ENCODE data around the gene MT1G.
A peak's percentile ranks its signal among the peaks of the same experiment; 100 is the strongest.
"Not testable (repeated sequence)": the region's sequence is repeated elsewhere in the genome, so short reads cannot be mapped to it uniquely, and the experiment has no call there.

Gene MT1G

GRCh38 chr16:56684256-56684925, 16.5 kb upstream of the MT1G start:
- no peak for DNase-seq

GRCh38 chr16:56683424-56684172, 15.7 kb upstream of the MT1G start:
- no peak for DNase-seq

- no peak for DNase-seq
These were observed 15.0 kb upstream of the MT1G start for GRCh38 chr16:56682703-56683397.

- DNase-seq, result peak; percentile 79
These were observed 14.3 kb upstream of the MT1G start, which contains the start of gene MT1X for GRCh38 chr16:56681939-56682702. Gene MT1X, plus strand, starts transcription at chr16:56682470. Its CDS starts 71 bp downstream, at chr16:56682541.

GRCh38 chr16:56679818-56680217, 12.0 kb upstream of the MT1G start:
- DNase-seq, result no peak

GRCh38 chr16:56679078-56679730, 11.3 kb upstream of the MT1G start:
- no peak for DNase-seq

GRCh38 chr16:56677474-56677873, 9.6 kb upstream of the MT1G start:
- no peak for DNase-seq

- DNase-seq, result no peak
These were observed 7.9 kb upstream of the MT1G start for GRCh38 chr16:56675685-56676210.

GRCh38 chr16:56674570-56674969, 6.7 kb upstream of the MT1G start:
- DNase-seq, result not testable (repeated sequence)

- DNase-seq, result no peak
These were observed 6.1 kb upstream of the MT1G start for GRCh38 chr16:56673921-56674320.

GRCh38 chr16:56672761-56673536, 5.1 kb upstream of the MT1G start:
- no peak for DNase-seq

- not testable (repeated sequence) for DNase-seq
These were observed 4.3 kb upstream of the MT1G start for GRCh38 chr16:56672171-56672570.

GRCh38 chr16:56671691-56672090, 3.8 kb upstream of the MT1G start:
- not testable (repeated sequence) for DNase-seq

GRCh38 chr16:56670620-56670934, 2.7 kb upstream of the MT1G start:
- DNase-seq, result no peak

- no peak for DNase-seq
These were observed 2.2 kb upstream of the MT1G start for GRCh38 chr16:56669840-56670619.

GRCh38 chr16:56669005-56669839, 1.4 kb upstream of the MT1G start, which contains the start of gene MT1H:
Gene MT1H, plus strand, starts transcription at chr16:56669814. Its CDS starts 71 bp downstream, at chr16:56669885.
- no peak for DNase-seq

GRCh38 chr16:56665286-56666261, 2.3 kb downstream of the MT1G start:
- not testable (repeated sequence) for DNase-seq

GRCh38 chr16:56664506-56664905, 3.4 kb downstream of the MT1G start:
- no peak for DNase-seq

Measured in NCI-H345 (cell line).